Spleen (tissue), 7 donors: ENCODE results near the gene TBC1D21.

Experiments used
- CTCF ChIP-seq, 11 experiments: fragments of 200-600 bp in 7 of 11; fragments of 450-650 bp in 4 of 11; sonication (generic) in 4 of 11; IDR thresholded peaks in 8 of 11; conservative IDR thresholded peaks in 3 of 11; 1 replicate in 7 of 11; 2 replicates in 4 of 11; pipeline versions ENCODE4 v1.4.0 to v1.8.0; 2016 to 2021; ENCODE audit warnings: antibody characterized with exemption in 11 of 11, inconsistent platforms in 4 of 11, mild to moderate bottlenecking in 1 of 11
- POLR2AphosphoS5 ChIP-seq, 3 donors: sonication (generic); formaldehyde crosslinking; IDR thresholded peaks; one replicate each; pipeline ENCODE4 v1.5.1; 2017; ENCODE audit warnings: antibody characterized with exemption in 3 of 3
- donor health status: DM: no; HTN: no; CAD: no; lungs with moderate emphysema.
- donor health status: DM: no; HTN: no; CAD: no.
- donor health status: DM: no; HTN: no; CAD: no.

DNA sequence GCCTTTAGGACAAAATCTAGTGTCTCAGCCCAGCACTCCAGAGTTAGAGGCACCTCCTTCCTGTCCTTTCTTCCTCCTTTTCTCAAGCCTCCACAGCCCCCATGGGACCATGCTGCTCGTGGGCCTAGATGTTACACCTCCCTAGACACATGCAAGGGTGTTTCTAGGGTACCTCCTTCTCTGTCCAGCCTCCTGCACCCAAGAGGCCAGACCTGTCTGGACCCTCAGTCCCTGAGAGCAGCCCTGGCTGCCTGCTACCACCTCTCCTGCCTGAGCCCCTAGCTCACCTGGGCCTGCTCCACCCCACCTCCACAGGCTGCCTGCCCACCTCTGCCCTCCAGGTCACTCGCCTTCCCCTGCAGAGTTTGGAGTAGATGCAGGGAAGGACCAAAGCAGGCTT, 58.1 kb downstream of the TBC1D21 start:
- TF ChIP-seq POLR2AphosphoS5 (IDR thresholded peaks at IDR 0.05) = no peak
- TF ChIP-seq CTCF (IDR thresholded peaks at IDR 0.05 in 8 of 11, conservative IDR thresholded peaks at IDR 0.05 in 3 of 11) = no peak
